Osteocyte (in vitro differentiated cells): ENCODE results near the gene AKT1. TPM values are rescaled to one million over a fixed set of nuclear protein-coding genes. Genes with fewer than 3 reads are reported as not detected.

ENCODE experiments used
- DNase-seq: peaks from one replicate; pipeline ENCODE4 v3.0.0; 2021; ENCODE audit warnings: mixed read lengths; ENCODE audit not compliant: unreplicated experiment; ENCODE audit errors: extremely low spot score
- H3K27ac Mint-ChIP-seq: one replicate; pipeline ENCODE4 v1.8.0; 2021; ENCODE audit warnings: mild to moderate bottlenecking, mixed read lengths; ENCODE audit not compliant: unreplicated experiment
- H3K27me3 Mint-ChIP-seq: one replicate; pipeline ENCODE4 v1.8.0; 2021; ENCODE audit warnings: mixed read lengths; ENCODE audit not compliant: unreplicated experiment
- H3K36me3 Mint-ChIP-seq: one replicate; pipeline ENCODE4 v1.8.0; 2021; ENCODE audit warnings: mixed read lengths; ENCODE audit not compliant: unreplicated experiment
- H3K4me1 Mint-ChIP-seq: one replicate; pipeline ENCODE4 v1.8.0; 2021; ENCODE audit warnings: mixed read lengths; ENCODE audit not compliant: unreplicated experiment
- H3K4me3 Mint-ChIP-seq: one replicate; pipeline ENCODE4 v1.8.0; 2021; ENCODE audit warnings: mild to moderate bottlenecking, moderate library complexity, mixed read lengths; ENCODE audit not compliant: unreplicated experiment
- H3K9me3 Mint-ChIP-seq: one replicate; pipeline ENCODE4 v1.8.0; 2021; ENCODE audit warnings: mixed read lengths; ENCODE audit not compliant: unreplicated experiment
- CTCF ChIP-seq: fragments of 200-600 bp; sonication (generic); IDR thresholded peaks from 2 replicates; pipeline ENCODE4 v1.5.0; 2021; ENCODE audit warnings: antibody characterized with exemption, mild to moderate bottlenecking, moderate library complexity
- total RNA-seq: library from RNA; stranded (reverse); gene quantifications from 2 replicates; pipeline ENCODE4 v1.2.1, GENCODE V29; 2021

The AKT1 gene
- total RNA-seq, 1 donor from 2014 or later: 157 TPM

- Mint-ChIP-seq H3K4me1 (peaks cover 44% of the 10 kb centered on the region), H3K27me3 (no peaks in the 10 kb centered on the region), H3K27ac (no peak overlapping the region), H3K9me3 (no peaks in the 10 kb centered on the region), H3K4me3 (peak overlapping the region; percentile 65), H3K36me3 (no peaks in the 10 kb centered on the region)
- TF ChIP-seq CTCF: no peak
- no peak for DNase-seq
Observed at GRCh38 chr14:104797115-104798044, 1.8 kb upstream of the AKT1 start.

- Mint-ChIP-seq H3K4me3 (peak overlapping the region; percentile 65), H3K36me3 (no peaks in the 10 kb centered on the region), H3K4me1 (peaks cover 43% of the 10 kb centered on the region), H3K27ac (no peak overlapping the region), H3K27me3 (no peaks in the 10 kb centered on the region), H3K9me3 (no peaks in the 10 kb centered on the region)
- DNase-seq: no peak
- no peak for TF ChIP-seq CTCF
Observed at GRCh38 chr14:104796687-104797081, 1.1 kb upstream of the AKT1 start.

- Mint-ChIP-seq H3K27ac (peak overlapping the region; percentile 67), H3K4me3 (peak overlapping the region; percentile 65), H3K27me3 (no peaks in the 10 kb centered on the region), H3K4me1 (peaks cover 42% of the 10 kb centered on the region), H3K9me3 (no peaks in the 10 kb centered on the region), H3K36me3 (peaks cover 2% of the 10 kb centered on the region)
- no peak for TF ChIP-seq CTCF
- no peak for DNase-seq
Observed at GRCh38 chr14:104795781-104796686, 486 bp upstream of the AKT1 start.

GRCh38 chr14:104794631-104794992, 936 bp downstream of the AKT1 start:
- Mint-ChIP-seq H3K27me3 (no peaks in the 10 kb centered on the region), H3K4me1 (peaks cover 38% of the 10 kb centered on the region), H3K27ac (peak overlapping the region; percentile 85), H3K4me3 (peak overlapping the region; percentile 89), H3K9me3 (no peaks in the 10 kb centered on the region), H3K36me3 (peaks cover 2% of the 10 kb centered on the region)
- TF ChIP-seq CTCF: no peak
- DNase-seq: no peak

- TF ChIP-seq CTCF: no peak
- no peaks in the 10 kb centered on the region for H3K9me3 Mint-ChIP-seq
- H3K27ac Mint-ChIP-seq: peak overlapping the region; percentile 85
- peak overlapping the region; percentile 89 for H3K4me3 Mint-ChIP-seq
- no peak for DNase-seq
- H3K27me3 Mint-ChIP-seq: no peaks in the 10 kb centered on the region
- peaks cover 38% of the 10 kb centered on the region for H3K4me1 Mint-ChIP-seq
- H3K36me3 Mint-ChIP-seq: peaks cover 2% of the 10 kb centered on the region
Observed at GRCh38 chr14:104794099-104794498, 1.4 kb downstream of the AKT1 start.
